Activated CD4-positive, alpha-beta T cell treated with anti-CD3 and anti-CD28 coated beads, Interleukin-2, amount 50 U/mL, for 4 hours (primary cell): ENCODE measurements around the gene HES7.
A peak's percentile ranks its signal among the peaks of the same experiment; 100 is the strongest.

Source experiments
- DNase-seq, 2 experiments: peaks; one replicate each; pipeline ENCODE4 v3.0.0-alpha.2; 2020

The HES7 gene

DNA sequence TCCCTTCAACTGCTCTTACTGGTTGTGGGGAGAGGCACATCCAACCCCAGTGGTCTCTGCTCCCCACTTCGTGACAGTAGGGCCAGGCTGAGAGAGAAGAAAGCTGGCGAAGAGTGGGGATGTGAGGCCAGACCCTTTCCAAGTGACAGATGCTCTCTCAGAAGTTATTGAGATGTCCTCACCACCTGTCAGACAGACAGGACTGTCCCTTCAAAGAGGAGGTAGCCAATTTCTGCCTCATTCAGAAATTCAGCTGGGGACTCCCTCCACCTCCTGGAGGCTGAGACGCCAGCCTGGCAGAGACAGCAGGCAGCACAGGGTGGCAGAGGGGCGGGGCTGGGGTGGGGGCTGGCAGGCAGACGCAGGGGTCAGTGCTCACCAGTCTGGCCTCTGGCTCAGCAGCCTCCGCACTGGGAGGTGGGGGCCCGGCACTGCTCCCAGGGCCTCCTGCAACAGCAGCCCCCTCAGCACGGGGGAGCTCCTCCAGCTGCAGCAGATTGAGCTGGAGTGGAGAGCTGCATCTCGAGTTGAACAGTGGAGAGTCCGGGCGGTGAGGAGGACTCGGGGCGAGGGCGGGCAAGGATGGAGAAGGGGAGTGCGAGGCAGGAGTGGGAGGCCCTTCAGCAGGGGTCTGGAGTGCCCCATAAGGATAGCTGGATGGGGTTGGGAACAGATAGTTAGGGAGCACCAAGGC is 19.1 kb upstream of the HES7 start:
- no peak for DNase-seq

GRCh38 chr17:8142158-8142886 is 18.4 kb upstream of the HES7 start:
- DNase-seq, result no peak

GRCh38 chr17:8141741-8142140 is 17.8 kb upstream of the HES7 start:
- DNase-seq, result no peak

DNA sequence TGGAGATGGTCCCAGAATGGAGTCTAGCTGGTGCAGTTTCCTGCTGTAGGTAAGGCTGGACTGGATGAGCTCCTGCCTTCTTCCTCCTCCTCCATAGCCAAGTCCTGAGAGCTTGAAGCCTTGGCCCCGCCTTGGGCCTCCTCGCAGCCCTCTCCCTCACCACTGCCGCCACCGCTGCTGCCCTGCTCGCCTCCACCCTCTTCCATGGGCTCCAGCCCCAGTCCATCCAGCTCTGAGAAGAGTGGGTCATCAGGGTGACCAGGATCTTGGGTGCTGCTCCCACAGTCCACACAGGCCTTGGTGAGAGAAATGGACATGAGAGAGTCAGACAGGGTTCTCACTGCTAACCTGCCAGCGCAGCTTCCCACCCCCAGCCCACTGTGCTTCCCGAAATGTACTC is 17.1 kb upstream of the HES7 start:
- DNase-seq, result no peak

DNA sequence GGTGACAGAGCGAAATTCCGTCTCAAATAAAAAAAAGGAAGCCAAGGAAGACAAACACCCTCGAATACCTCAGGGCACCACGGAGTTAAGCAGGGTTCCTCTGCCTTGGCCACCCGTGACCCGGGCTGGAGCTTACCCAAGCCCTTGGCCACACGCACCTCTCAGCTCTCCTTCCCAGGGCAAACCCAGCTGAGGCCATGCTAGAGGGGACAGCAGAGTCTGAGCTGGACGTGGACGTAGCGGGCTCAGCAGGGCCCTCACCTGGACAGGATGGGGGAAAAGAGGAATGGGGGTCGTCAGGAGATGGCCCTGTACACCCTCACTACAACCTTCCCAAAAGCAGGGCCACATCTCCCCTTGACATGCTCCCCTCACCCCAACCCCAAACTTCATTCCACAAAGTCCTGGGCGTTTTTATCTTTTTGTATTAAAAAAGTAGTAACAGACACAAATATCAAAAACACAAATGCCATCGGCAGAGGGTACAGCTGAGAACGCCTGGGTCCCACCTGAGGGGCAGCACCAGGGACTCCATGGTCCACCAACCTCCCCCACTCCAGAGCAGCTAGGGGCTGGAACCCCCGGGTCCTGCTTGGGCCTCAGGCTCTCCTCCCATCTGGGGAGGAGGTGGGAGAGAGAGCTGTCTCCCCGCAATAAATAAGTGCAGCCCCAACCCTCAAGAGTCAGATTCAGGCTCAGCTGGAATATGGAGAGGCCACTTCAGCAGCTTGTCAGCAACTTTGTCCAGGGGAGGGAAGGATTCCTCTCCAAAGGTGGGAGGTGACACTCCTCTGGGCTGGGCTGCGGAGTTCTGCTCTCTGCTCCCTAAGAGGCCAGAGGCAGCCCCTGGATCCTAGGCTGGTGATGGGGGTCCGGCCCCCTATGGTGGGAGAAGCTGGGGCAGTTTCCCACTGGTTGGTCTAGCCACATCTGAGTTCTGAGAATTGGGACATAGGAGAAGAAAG is 16.4 kb upstream of the HES7 start:
- no peak for DNase-seq

GRCh38 chr17:8138672-8139371 is 14.9 kb upstream of the HES7 start:
- DNase-seq, result peak; percentile 91 to 92

GRCh38 chr17:8138374-8138671 is 14.4 kb upstream of the HES7 start:
- no peak for DNase-seq

- DNase-seq, result no peak
These were observed 13.9 kb upstream of the HES7 start for GRCh38 chr17:8137645-8138373.

DNA sequence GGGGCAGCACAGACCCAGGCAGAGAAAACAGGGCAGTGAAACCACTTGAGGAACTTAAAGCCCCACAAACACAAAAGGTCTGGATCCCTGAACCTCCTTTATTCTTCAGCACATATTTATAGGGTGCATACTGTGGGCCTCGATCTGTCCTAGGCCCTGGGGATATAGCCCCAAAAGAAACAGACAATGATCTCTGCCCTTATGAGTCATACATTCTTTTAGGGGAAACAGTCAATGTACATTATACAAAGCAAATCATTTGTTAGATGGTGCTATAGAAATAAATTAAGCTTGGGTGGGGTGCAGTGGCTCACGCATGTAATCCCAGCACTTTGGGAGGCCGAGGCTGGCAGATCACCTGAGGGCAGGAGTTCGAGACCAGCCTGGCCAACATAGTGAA is 10.0 kb upstream of the HES7 start:
- no peak for DNase-seq

- DNase-seq, result no peak
These were observed 9.5 kb upstream of the HES7 start for GRCh38 chr17:8133399-8133798.

GRCh38 chr17:8131844-8132441 is 8.0 kb upstream of the HES7 start:
- no peak for DNase-seq

GRCh38 chr17:8128125-8128784 is 4.3 kb upstream of the HES7 start:
- no peak for DNase-seq

- DNase-seq, result no peak
These were observed 2.7 kb upstream of the HES7 start for GRCh38 chr17:8126491-8127066.

DNA sequence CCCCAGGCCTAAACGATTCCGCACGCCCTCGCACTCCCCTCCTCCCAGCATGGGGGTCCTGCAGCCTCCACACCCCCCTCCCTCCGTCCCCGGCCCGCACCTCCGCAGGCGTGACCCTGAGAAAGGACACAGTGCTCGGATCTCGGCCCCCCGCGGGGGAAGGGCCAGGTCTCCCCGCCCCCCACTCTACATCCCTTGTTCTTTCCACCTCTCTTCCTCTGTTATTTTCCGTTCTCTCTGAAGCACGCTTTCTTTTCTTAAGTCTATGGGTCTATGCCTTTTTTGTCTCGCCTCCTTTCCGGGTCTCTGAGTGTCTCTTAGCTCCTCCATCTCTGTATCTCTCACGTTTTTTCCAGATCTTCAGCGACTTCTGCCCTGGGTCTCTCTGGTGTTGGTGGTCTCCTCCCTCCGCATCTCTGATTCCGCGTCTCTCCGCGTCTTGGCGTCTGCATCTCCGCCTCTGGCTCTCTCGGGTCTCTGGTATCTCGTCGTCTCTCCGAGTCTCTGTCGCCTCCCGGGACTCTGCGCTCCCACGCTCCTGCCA is 2.1 kb upstream of the HES7 start:
- DNase-seq, result no peak

DNA sequence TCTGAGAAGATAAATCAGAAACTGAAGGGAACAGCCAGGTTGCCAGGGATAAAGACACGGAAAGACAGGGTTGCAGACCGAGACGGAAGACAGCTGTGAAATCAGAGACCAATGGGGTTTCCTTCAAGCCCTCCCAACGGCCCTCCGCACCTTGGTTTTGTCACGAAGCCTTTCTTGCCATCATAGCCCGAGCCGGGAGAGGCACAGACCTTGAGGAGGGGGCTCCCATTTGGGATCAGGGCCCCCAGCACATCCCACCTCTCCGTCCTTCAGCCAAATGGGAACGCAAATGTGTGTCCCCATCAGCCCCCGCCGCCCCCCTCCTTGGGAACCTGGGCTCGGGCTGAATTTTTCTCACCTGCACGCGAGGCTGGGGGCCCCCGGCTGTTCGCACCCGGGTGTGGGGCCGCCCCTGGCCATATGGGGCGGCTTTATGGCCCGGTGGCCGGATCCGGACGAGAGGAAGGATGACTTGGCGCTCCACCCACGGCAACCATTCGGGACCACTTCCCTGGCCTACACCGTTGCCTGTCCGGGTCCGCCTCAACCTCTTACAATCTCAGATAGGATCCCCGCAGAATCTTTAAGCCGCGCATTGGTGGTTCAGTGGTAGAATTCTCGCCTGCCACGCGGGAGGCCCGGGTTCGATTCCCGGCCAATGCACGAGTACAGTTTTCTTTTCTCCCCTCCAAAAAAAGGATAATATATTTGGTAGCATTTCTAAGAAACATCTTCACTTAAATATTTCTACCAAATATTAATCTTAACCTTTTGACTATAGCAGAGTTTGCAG is 1.4 kb upstream of the HES7 start:
- peak; percentile 83 to 87 for DNase-seq

- no peak for DNase-seq
These were observed 646 bp upstream of the HES7 start for GRCh38 chr17:8124350-8125153.

- no peak for DNase-seq
These were observed 797 bp downstream of the HES7 start for GRCh38 chr17:8122924-8123694.

DNA sequence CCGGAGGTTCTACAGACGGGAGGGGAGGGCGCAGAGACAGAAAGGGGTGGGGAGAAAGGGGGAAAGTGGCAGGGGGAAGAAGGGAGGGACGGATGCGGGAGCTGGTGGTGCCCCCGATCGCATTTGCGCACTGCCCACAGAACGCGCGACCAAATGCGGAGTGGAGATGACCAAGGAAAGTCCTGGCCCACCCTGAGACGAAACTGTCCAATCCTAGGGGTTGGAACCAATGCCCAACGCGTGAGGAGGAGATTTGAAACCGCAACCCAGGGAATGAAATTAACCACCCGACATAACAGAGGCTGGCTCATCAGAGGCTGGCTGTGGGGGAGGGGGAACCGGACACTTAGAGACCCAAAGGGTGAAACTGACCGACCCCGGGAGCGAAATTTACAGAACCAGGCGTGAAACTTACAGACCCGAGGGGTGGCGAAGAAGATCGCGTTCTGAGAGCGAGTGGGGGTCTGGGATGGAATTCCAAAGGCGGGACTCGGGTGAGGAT is 1.4 kb downstream of the HES7 start:
- no peak for DNase-seq
